Measurements from ENCODE around the gene APOBEC3A. TPM values are rescaled to one million over a fixed set of nuclear protein-coding genes. Genes with fewer than 3 reads are reported as not detected.
A peak's percentile ranks its signal among the peaks of the same experiment; 100 is the strongest.
"Not testable (repeated sequence)": the region's sequence is repeated elsewhere in the genome, so short reads cannot be mapped to it uniquely, and the experiment has no call there.

APOBEC3A gene
- total RNA-seq, 1 experiment from 2014 or later = not detected

DNA sequence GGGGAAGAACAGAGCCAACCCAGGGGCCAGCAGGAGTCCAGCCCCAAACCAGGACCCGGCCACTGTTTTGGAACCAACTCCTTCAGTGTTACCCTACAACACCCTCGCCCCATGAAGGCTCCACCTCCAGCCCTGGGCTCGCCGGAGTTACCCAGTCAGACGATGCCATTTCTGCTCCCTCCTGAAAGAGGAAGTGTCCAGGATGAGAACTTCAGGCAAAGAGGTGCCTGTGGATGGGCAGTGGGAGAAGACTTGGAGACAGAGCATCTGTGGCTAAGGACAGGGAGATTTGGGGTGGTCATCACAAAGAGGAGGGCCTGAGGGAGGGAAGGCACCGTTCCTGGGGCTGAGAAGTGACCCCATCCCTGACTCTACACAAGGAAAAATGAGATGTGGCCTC, 38.7 kb downstream of the APOBEC3A start:
- Histone ChIP-seq H3K9ac (ENCODE audit: low read length) (no peak overlapping the region), H3K4me1 (ENCODE audit: low read length) (no peaks in the 10 kb centered on the region), H3K9me3 (ENCODE audit: low read length) (no peaks in the 10 kb centered on the region), H3K36me3 (ENCODE audit: insufficient read depth, low read length) (no peaks in the 10 kb centered on the region), H3K27me3 (ENCODE audit: low read length) (no peaks in the 10 kb centered on the region), H3K79me2 (ENCODE audit: low read length) (no peaks in the 10 kb centered on the region), H3K9me2 (replicated peaks; ENCODE audit: insufficient read depth, low read length) (no peaks in the 10 kb centered on the region), H3K27ac (ENCODE audit: low read length) (no peak overlapping the region), H2AFZ (ENCODE audit: low read length) (no peak overlapping the region), H4K20me1 (ENCODE audit: insufficient read depth, low read depth, low read length) (no peaks in the 10 kb centered on the region), H3K4me2 (ENCODE audit: low read depth, low read length, poor library complexity, severe bottlenecking) (no peak overlapping the region), H3K4me3 (ENCODE audit: low read length) (no peak overlapping the region)
- no peak for DNase-seq

DNA sequence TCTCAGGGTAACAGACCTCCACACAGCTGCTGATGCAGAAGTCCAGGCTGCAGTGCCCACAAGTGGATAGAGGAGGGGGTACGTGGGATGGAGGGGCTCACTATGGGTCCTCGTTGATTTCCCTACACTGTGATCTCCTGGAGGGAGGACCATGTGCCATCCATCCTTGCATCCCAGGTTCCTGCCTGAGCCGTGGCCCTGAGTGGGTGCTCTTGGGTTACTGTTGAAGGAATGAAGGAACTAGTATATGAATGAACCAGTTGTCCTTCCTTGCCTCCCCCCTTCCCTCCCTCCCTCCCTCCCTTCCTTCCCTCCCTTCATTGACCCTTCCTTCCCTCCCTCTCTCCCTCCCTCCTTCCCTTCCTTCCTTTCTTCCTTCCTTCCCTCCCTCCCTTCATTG, 40.1 kb downstream of the APOBEC3A start:
- Histone ChIP-seq H3K79me2 (ENCODE audit: low read length) (no peaks in the 10 kb centered on the region), H3K36me3 (ENCODE audit: insufficient read depth, low read length) (no peaks in the 10 kb centered on the region)
- no peak for DNase-seq

DNA sequence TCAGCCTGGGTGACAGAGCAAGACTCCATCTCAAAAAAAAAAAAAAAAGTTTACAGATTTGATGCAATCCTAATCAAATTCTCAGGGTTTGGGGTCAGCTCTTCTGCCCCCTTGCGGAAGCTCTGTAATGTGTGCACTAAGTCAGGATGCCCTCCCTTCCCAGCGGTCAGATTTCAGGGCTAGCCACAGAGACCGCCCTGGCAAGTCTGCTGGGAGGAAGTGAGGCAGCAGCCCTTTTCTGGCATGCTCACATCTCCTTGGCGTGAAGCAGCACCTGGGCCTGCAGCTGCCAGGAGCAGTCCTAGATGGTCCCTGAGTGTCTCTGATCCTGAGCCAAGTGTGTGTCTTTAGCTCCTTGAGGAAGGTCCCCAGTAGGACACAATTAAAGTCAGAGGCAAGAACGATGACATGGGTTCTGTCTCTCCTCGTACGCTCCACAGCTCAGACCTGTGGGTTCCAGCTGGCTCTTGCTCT, 45.8 kb downstream of the APOBEC3A start:
- no peak overlapping the region for H3K4me3 ChIP-seq (ENCODE audit: low read length)
- H3K36me3 ChIP-seq (ENCODE audit: insufficient read depth, low read length) = no peaks in the 10 kb centered on the region
- no peaks in the 10 kb centered on the region for H3K27me3 ChIP-seq (ENCODE audit: low read length)
- H3K9ac ChIP-seq (ENCODE audit: low read length) = no peak overlapping the region
- peak; percentile 88 for DNase-seq
- H4K20me1 ChIP-seq (ENCODE audit: insufficient read depth, low read depth, low read length) = no peaks in the 10 kb centered on the region
- no peak overlapping the region for H3K4me2 ChIP-seq (ENCODE audit: low read depth, low read length, poor library complexity, severe bottlenecking)
- no peak overlapping the region for H3K27ac ChIP-seq (ENCODE audit: low read length)
- H3K79me2 ChIP-seq (ENCODE audit: low read length) = no peaks in the 10 kb centered on the region
- no peaks in the 10 kb centered on the region for H3K9me2 ChIP-seq (replicated peaks; ENCODE audit: insufficient read depth, low read length)
- peaks cover 9% of the 10 kb centered on the region for H3K4me1 ChIP-seq (ENCODE audit: low read length)
- H2AFZ ChIP-seq (ENCODE audit: low read length) = no peak overlapping the region
- no peaks in the 10 kb centered on the region for H3K9me3 ChIP-seq (ENCODE audit: low read length)

More for the DNA sequence above, 40.1 kb downstream of the APOBEC3A start:
- Histone ChIP-seq H3K27ac (ENCODE audit: low read length) (no peak overlapping the region), H3K4me3 (ENCODE audit: low read length) (no peak overlapping the region), H3K4me1 (ENCODE audit: low read length) (no peaks in the 10 kb centered on the region), H3K27me3 (ENCODE audit: low read length) (no peaks in the 10 kb centered on the region), H3K9ac (ENCODE audit: low read length) (no peak overlapping the region), H3K4me2 (ENCODE audit: low read depth, low read length, poor library complexity, severe bottlenecking) (no peak overlapping the region), H3K9me2 (replicated peaks; ENCODE audit: insufficient read depth, low read length) (no peaks in the 10 kb centered on the region), H3K9me3 (ENCODE audit: low read length) (no peaks in the 10 kb centered on the region), H2AFZ (ENCODE audit: low read length) (no peak overlapping the region), H4K20me1 (ENCODE audit: insufficient read depth, low read depth, low read length) (no peaks in the 10 kb centered on the region)

DNA sequence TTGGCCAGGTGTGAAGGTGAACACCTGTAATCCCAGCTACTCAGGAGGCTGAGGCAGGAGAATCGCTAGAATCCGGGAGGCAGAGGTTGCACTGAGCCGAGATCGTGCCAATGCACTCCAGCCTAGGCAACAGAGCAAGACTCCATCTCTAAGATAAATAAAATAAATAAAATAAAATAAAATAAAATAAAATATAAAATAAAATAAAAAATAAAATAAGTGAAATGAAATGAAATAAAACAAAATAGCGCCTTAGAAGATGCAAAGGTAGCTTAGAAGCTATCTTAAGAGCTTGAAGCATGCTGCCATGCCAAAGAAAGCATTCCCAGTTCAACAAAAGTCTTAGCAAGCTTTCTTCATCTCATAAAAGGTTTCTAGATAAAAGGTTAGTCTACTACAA, 49.8 kb downstream of the APOBEC3A start:
- Histone ChIP-seq H3K9me3 (ENCODE audit: low read length) (no peaks in the 10 kb centered on the region), H3K27me3 (ENCODE audit: low read length) (no peaks in the 10 kb centered on the region), H3K79me2 (ENCODE audit: low read length) (no peaks in the 10 kb centered on the region), H3K9ac (ENCODE audit: low read length) (no peak overlapping the region), H3K4me1 (ENCODE audit: low read length) (peaks cover 9% of the 10 kb centered on the region), H3K4me3 (ENCODE audit: low read length) (no peak overlapping the region), H4K20me1 (ENCODE audit: insufficient read depth, low read depth, low read length) (no peaks in the 10 kb centered on the region), H3K4me2 (ENCODE audit: low read depth, low read length, poor library complexity, severe bottlenecking) (no peak overlapping the region), H2AFZ (ENCODE audit: low read length) (no peak overlapping the region), H3K27ac (ENCODE audit: low read length) (no peak overlapping the region), H3K36me3 (ENCODE audit: insufficient read depth, low read length) (no peaks in the 10 kb centered on the region), H3K9me2 (replicated peaks; ENCODE audit: insufficient read depth, low read length) (no peaks in the 10 kb centered on the region)
- DNase-seq = no peak

DNA sequence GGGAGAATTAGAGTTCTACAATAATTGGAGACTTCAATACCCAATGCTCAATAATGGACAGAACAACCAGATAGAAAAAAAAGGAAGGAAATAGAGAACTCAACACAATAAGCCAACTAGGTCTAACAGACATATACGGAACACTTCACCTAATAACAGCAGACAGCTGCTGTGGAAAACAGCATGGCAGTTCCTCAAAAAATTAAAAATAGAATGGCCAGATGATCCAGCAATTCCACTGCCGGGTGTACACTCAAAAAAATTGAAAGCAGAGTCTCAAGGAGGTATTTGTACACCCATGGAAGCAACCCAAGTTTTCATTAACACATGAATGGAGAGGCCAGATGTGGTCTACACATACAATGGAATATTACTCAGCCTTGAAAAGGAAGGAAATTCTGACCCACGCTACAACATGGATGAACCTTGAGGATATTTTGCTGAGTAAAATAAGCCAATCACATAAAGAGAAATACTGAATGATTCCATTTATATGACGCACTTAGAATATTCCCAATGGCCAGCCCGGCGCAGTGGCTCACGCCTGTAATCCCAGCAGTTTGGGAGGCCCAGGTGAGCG, 51.0 kb downstream of the APOBEC3A start:
- H3K9me2 ChIP-seq (replicated peaks; ENCODE audit: insufficient read depth, low read length); H3K4me2 ChIP-seq (ENCODE audit: low read depth, low read length, poor library complexity, severe bottlenecking); H3K9me3 ChIP-seq (ENCODE audit: low read length); H3K27me3 ChIP-seq (ENCODE audit: low read length); H3K4me1 ChIP-seq (ENCODE audit: low read length); H3K4me3 ChIP-seq (ENCODE audit: low read length); H3K9ac ChIP-seq (ENCODE audit: low read length); H4K20me1 ChIP-seq (ENCODE audit: insufficient read depth, low read depth, low read length); DNase-seq; H2AFZ ChIP-seq (ENCODE audit: low read length); H3K79me2 ChIP-seq (ENCODE audit: low read length); H3K27ac ChIP-seq (ENCODE audit: low read length); H3K36me3 ChIP-seq (ENCODE audit: insufficient read depth, low read length): not testable (repeated sequence)

DNA sequence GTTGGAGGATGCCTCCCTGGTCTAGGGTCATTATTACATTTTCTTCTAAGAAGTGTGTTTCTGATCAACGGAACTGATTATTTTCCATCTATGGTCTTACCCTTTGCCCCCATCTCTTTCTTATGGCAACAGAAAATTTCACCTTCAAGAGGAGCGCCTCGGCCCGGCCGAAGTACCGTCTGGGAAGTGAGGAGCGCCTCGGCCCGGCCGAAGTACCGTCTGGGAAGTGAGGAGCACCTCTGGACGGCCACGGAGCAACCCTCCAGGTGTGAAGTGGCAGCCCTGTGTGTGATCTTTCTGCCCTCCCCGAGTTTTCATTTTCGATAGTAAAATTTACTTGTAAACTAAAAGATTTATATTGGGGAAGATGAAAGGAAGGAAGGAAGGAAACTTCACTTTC, 53.5 kb downstream of the APOBEC3A start:
- Histone ChIP-seq H3K4me2 (ENCODE audit: low read depth, low read length, poor library complexity, severe bottlenecking) (no peak overlapping the region), H3K9ac (ENCODE audit: low read length) (no peak overlapping the region), H4K20me1 (ENCODE audit: insufficient read depth, low read depth, low read length) (no peaks in the 10 kb centered on the region), H3K9me2 (replicated peaks; ENCODE audit: insufficient read depth, low read length) (no peaks in the 10 kb centered on the region), H3K36me3 (ENCODE audit: insufficient read depth, low read length) (no peaks in the 10 kb centered on the region), H3K4me3 (ENCODE audit: low read length) (no peak overlapping the region), H3K9me3 (ENCODE audit: low read length) (no peaks in the 10 kb centered on the region), H3K27ac (ENCODE audit: low read length) (no peak overlapping the region), H3K79me2 (ENCODE audit: low read length) (peaks cover 5% of the 10 kb centered on the region; the same call in 1 of the 2 replicates), H3K27me3 (ENCODE audit: low read length) (no peaks in the 10 kb centered on the region), H3K4me1 (ENCODE audit: low read length) (peaks cover 6% of the 10 kb centered on the region), H2AFZ (ENCODE audit: low read length) (no peak overlapping the region)
- no peak for DNase-seq

Other genes with a start within 250 kb of the APOBEC3A start
- gene SUN2, start 201.6 kb upstream of the APOBEC3A start, total RNA-seq (2014; rRNA removed; shearing (Covaris generic); ENCODE audit: low replicate concordance) = 23.3 and 44.9 TPM in 2 replicates
- gene DNAL4, start 163.5 kb upstream of the APOBEC3A start, total RNA-seq (2014; rRNA removed; shearing (Covaris generic); ENCODE audit: low replicate concordance) = 3.2 and 8.8 TPM in 2 replicates
- not detected in 2 replicates for gene NPTXR, start 113.6 kb upstream of the APOBEC3A start, total RNA-seq (2014; rRNA removed; shearing (Covaris generic); ENCODE audit: low replicate concordance)
- gene CBX6, start 85.4 kb upstream of the APOBEC3A start, total RNA-seq (2014; rRNA removed; shearing (Covaris generic); ENCODE audit: low replicate concordance) = 30.5 and 46.4 TPM in 2 replicates
- gene APOBEC3B, start 24.7 kb downstream of the APOBEC3A start, total RNA-seq (2014; rRNA removed; shearing (Covaris generic); ENCODE audit: low replicate concordance) = not detected in 2 replicates
- 6.2 TPM in 2 replicates for gene APOBEC3C, start 56.6 kb downstream of the APOBEC3A start, total RNA-seq (2014; rRNA removed; shearing (Covaris generic); ENCODE audit: low replicate concordance)
- 2.1 and 4.3 TPM in 2 replicates for gene APOBEC3D, start 63.5 kb downstream of the APOBEC3A start, total RNA-seq (2014; rRNA removed; shearing (Covaris generic); ENCODE audit: low replicate concordance)
- 0.93 and 2.6 TPM in 2 replicates for gene APOBEC3F, start 83.3 kb downstream of the APOBEC3A start, total RNA-seq (2014; rRNA removed; shearing (Covaris generic); ENCODE audit: low replicate concordance)
- gene APOBEC3G, start 119.7 kb downstream of the APOBEC3A start, total RNA-seq (2014; rRNA removed; shearing (Covaris generic); ENCODE audit: low replicate concordance) = 6.0 and 6.5 TPM in 2 replicates
- gene APOBEC3H, start 139.6 kb downstream of the APOBEC3A start, total RNA-seq (2014; rRNA removed; shearing (Covaris generic); ENCODE audit: low replicate concordance) = not detected in 2 replicates
- gene CBX7, start 195.1 kb downstream of the APOBEC3A start, total RNA-seq (2014; rRNA removed; shearing (Covaris generic); ENCODE audit: low replicate concordance) = 1.7 and 3.5 TPM in 2 replicates